Measurements from ENCODE around the gene LRCH1. TPM values are rescaled to one million over a fixed set of nuclear protein-coding genes. Genes with fewer than 3 reads are reported as not detected.

The LRCH1 gene
- total and polyA plus RNA-seq, 2 of the 13 experiments (the other 11 are each of a cell fraction or from before 2014, with no cell fraction given): 4.1 to 12.6 TPM

- TF ChIP-seq PRDM10 (CRISPR knock-in tag; IDR thresholded peaks at IDR 0.05; ENCODE audit: low read depth) (no peak), ASH2L (IDR thresholded peaks at IDR 0.05; ENCODE audit: insufficient read length, low read depth, low read length) (no peak), TIGD3 (CRISPR knock-in tag; IDR thresholded peaks at IDR 0.05; ENCODE audit: borderline replicate concordance) (no peak)
Measured at GRCh38 chr13:46631179-46631542, 78.2 kb downstream of the LRCH1 start (continued).

- POLR2A ChIA-PET: no interaction called here
- peaks cover 27% of the 10 kb centered on the region for H3K4me1 ChIP-seq (ENCODE audit: insufficient read depth, low read length)
- in situ Hi-C loops (cut with HindIII; ENCODE audit: extremely low pct_ligation_motif_present, low pct_unique_long_range_greater_than_20kb): no loop called here
- no TSS peak for BruUV-seq (replicated peaks)
- H3K4me3 ChIP-seq (replicated peaks in 1 of 3; ENCODE audit: insufficient read depth in 1 of 3, low read depth in 2 of 3, low read length in 3 of 3): no peak overlapping the region
- H4K20me1 ChIP-seq (ENCODE audit: insufficient read depth, low read length): no peaks in the 10 kb centered on the region
- H3K4me2 ChIP-seq (ENCODE audit: low read depth, low read length): no peak overlapping the region
- no peaks in the 10 kb centered on the region for H3K9me3 ChIP-seq (ENCODE audit: low read length)
- H3K27ac ChIP-seq (ENCODE audit: extremely low read length, insufficient read depth, low read length): no peak overlapping the region
- no peak overlapping the region for H2AFZ ChIP-seq (ENCODE audit: low read length)
- no peak for ATAC-seq
- H3K79me2 ChIP-seq (ENCODE audit: insufficient read depth, low read length): peaks cover 49% of the 10 kb centered on the region
- H3K36me3 ChIP-seq (replicated peaks in 1 of 2; ENCODE audit: control insufficient read depth in 1 of 2, insufficient read depth in 2 of 2, low read length in 2 of 2): no peaks in the 10 kb centered on the region; a peak in 1 of 5 replicates
- WGBS (ENCODE audit: low lambda C conversion rate): 96% methylated on average over 2 of the region's 2 CpGs
- CTCF ChIA-PET (ENCODE audit: low intra/inter-chr PET ratio, low total read pairs): no interaction called here
- no peak for FAIRE-seq
- H3K9ac ChIP-seq (ENCODE audit: insufficient read depth, low read depth, low read length): no peak overlapping the region
- H3K27me3 ChIP-seq (ENCODE audit: control insufficient read depth in 1 of 2, insufficient read depth in 2 of 2, low read length in 2 of 2): no peaks in the 10 kb centered on the region
- no peak for TF ChIP-seq ZNF746 (CRISPR knock-in tag; IDR thresholded peaks at IDR 0.05)
- intact Hi-C loops (cut with micrococcal nuclease; ENCODE audit: unreplicated experiment): no loop called here
- no peak for DNase-seq (ENCODE audit: low spot score)
Measured at GRCh38 chr13:46632176-46632575, 79.2 kb downstream of the LRCH1 start.

Data from HepG2 (cell line).